Caco-2 (cell line): ENCODE measurements around the gene MFSD6L. TPM values are rescaled to one million over a fixed set of nuclear protein-coding genes. Genes with fewer than 3 reads are reported as not detected.

ENCODE experiments used
- BruUV-seq: library from RNA; stranded (reverse); fragments of 400-500 nt; replicated peaks from 2 replicates; lab custom pipeline; 2021; lab: Mats Ljungman, UMichigan
- CTCF ChIA-PET: fragments of 300-600 bp; sonication (Branson Sonifier 250); formaldehyde crosslinking; loops from one replicate; lab custom pipeline; 2022; ENCODE audit warnings: antibody characterized with exemption; lab: Charles Lee
- POLR2A ChIA-PET: fragments of 300-600 bp; sonication (Branson Sonifier 250); formaldehyde crosslinking; loops from one replicate; lab custom pipeline; 2022; ENCODE audit warnings: antibody characterized with exemption; lab: Charles Lee
- DNase-seq, 2 experiments: peaks; one replicate each; pipeline versions ENCODE4 v3.0.0 to v3.0.0-alpha.2; 2020 to 2022
- H3K27me3 ChIP-seq: replicated peaks from 2 replicates; pipeline ENCODE4 v1.6.0; 2011; ENCODE audit warnings: low read length; ENCODE audit not compliant: control insufficient read depth, insufficient read depth
- H3K36me3 ChIP-seq: 2 replicates; pipeline ENCODE4 v1.5.1; 2011; ENCODE audit warnings: low read length; ENCODE audit not compliant: control insufficient read depth, insufficient read depth
- H3K4me1 ChIP-seq: fragments of 250-450 bp; sonication (Bioruptor Pico); 2 replicates; pipeline ENCODE4 v1.5.1; 2020; ENCODE audit warnings: mild to moderate bottlenecking
- H3K4me3 ChIP-seq: 2 replicates; pipeline ENCODE4 v1.5.1; 2011; ENCODE audit warnings: low read depth, mild to moderate bottlenecking, control low read depth, low read length
- H3K9me3 ChIP-seq: fragments of 250-450 bp; sonication (Bioruptor Pico); 2 replicates; pipeline ENCODE4 v1.5.1; 2020; ENCODE audit warnings: mild to moderate bottlenecking, moderate library complexity
- H3K27ac Mint-ChIP-seq: one replicate; pipeline ENCODE4 v1.8.0; 2022; ENCODE audit warnings: mixed read lengths; ENCODE audit not compliant: unreplicated experiment
- H3K27me3 Mint-ChIP-seq: one replicate; pipeline ENCODE4 v1.8.0; 2022; ENCODE audit warnings: mixed read lengths; ENCODE audit not compliant: insufficient read depth, unreplicated experiment
- H3K36me3 Mint-ChIP-seq: one replicate; pipeline ENCODE4 v1.8.0; 2022; ENCODE audit warnings: mild to moderate bottlenecking, mixed read lengths; ENCODE audit not compliant: insufficient read depth, unreplicated experiment
- H3K4me1 Mint-ChIP-seq: one replicate; pipeline ENCODE4 v1.8.0; 2022; ENCODE audit warnings: low read depth, mixed read lengths; ENCODE audit not compliant: unreplicated experiment
- H3K4me3 Mint-ChIP-seq: one replicate; pipeline ENCODE4 v1.8.0; 2022; ENCODE audit warnings: mild to moderate bottlenecking, moderate library complexity, mixed read lengths; ENCODE audit not compliant: unreplicated experiment
- H3K9me3 Mint-ChIP-seq: one replicate; pipeline ENCODE4 v1.8.0; 2022; ENCODE audit warnings: mixed read lengths; ENCODE audit not compliant: unreplicated experiment
- CTCF ChIP-seq, 2 experiments: fragments of 200-600 bp in 1 of 2; IDR thresholded peaks; 1 replicate in 1 of 2; 2 replicates in 1 of 2; pipeline versions ENCODE4 v1.5.1 to v1.8.0; 2011 to 2022; ENCODE audit warnings: antibody characterized with exemption in 1 of 2, control low read depth in 1 of 2, inconsistent platforms in 1 of 2, low read depth in 1 of 2, low read length in 1 of 2, mild to moderate bottlenecking in 1 of 2, moderate library complexity in 1 of 2; ENCODE audit not compliant: insufficient read depth in 1 of 2, severe bottlenecking in 1 of 2, unreplicated experiment in 1 of 2
- intact Hi-C: fragments of 100-400 bp; cut with micrococcal nuclease; formaldehyde crosslinking; loops from one replicate; pipeline ENCODE4 v1.10.0; 2022; ENCODE audit not compliant: unreplicated experiment
- total RNA-seq: library from RNA; stranded (reverse); gene quantifications from 2 replicates; pipeline ENCODE4 v1.2.3, GENCODE V29; 2022

Gene MFSD6L
- total RNA-seq, 1 experiment from 2014 or later = not detected

GRCh38 chr17:8794636-8795035 lies 4.5 kb downstream of the MFSD6L start:
- CTCF ChIA-PET = no interaction called here
- no TSS peak for BruUV-seq

GRCh38 chr17:8793649-8794048 lies 5.5 kb downstream of the MFSD6L start:
- DNase-seq = no peak
- Mint-ChIP-seq H3K27me3 (peaks cover 8% of the 10 kb centered on the region), H3K36me3 (no peaks in the 10 kb centered on the region), H3K27ac (no peak overlapping the region), H3K4me3 (no peak overlapping the region), H3K4me1 (peaks cover 16% of the 10 kb centered on the region), H3K9me3 (no peaks in the 10 kb centered on the region)
- H3K4me3 ChIP-seq = no peak overlapping the region
- H3K36me3 ChIP-seq = no peaks in the 10 kb centered on the region
- TF ChIP-seq CTCF (IDR thresholded peaks at IDR 0.05; ENCODE audit: insufficient read depth in 1 of 2, low read depth in 1 of 2, low read length in 1 of 2, severe bottlenecking in 1 of 2, unreplicated experiment in 1 of 2) = no peak
- peaks cover 7% of the 10 kb centered on the region; the same call in 1 of the 2 replicates for H3K4me1 ChIP-seq
- no peaks in the 10 kb centered on the region for H3K27me3 ChIP-seq
- POLR2A ChIA-PET = no interaction called here
- intact Hi-C loops = no loop called here
- no peaks in the 10 kb centered on the region for H3K9me3 ChIP-seq
- BruUV-seq = no TSS peak
- CTCF ChIA-PET = no interaction called here

More at GRCh38 chr17:8794636-8795035, 4.5 kb downstream of the MFSD6L start:
- DNase-seq = no peak
- H3K9me3 ChIP-seq = no peaks in the 10 kb centered on the region
- Mint-ChIP-seq H3K4me1 (peaks cover 12% of the 10 kb centered on the region), H3K27me3 (peaks cover 6% of the 10 kb centered on the region), H3K4me3 (no peak overlapping the region), H3K36me3 (no peaks in the 10 kb centered on the region), H3K27ac (no peak overlapping the region), H3K9me3 (no peaks in the 10 kb centered on the region)
- no peaks in the 10 kb centered on the region for H3K36me3 ChIP-seq
- intact Hi-C loops = no loop called here
- TF ChIP-seq CTCF (IDR thresholded peaks at IDR 0.05; ENCODE audit: insufficient read depth in 1 of 2, low read depth in 1 of 2, low read length in 1 of 2, severe bottlenecking in 1 of 2, unreplicated experiment in 1 of 2) = no peak
- POLR2A ChIA-PET = no interaction called here
- H3K4me3 ChIP-seq = no peak overlapping the region
- H3K27me3 ChIP-seq = no peaks in the 10 kb centered on the region
- H3K4me1 ChIP-seq = peaks cover under 1% of the 10 kb centered on the region; the same call in 1 of the 2 replicates

GRCh38 chr17:8792646-8793045 lies 6.5 kb downstream of the MFSD6L start:
- no peaks in the 10 kb centered on the region for H3K9me3 Mint-ChIP-seq
- ChIA-PET POLR2A (no interaction called here), CTCF (no interaction called here)
- peaks cover 8% of the 10 kb centered on the region for H3K27me3 Mint-ChIP-seq
- no peak overlapping the region for H3K4me3 Mint-ChIP-seq
- H3K4me1 Mint-ChIP-seq = peaks cover 23% of the 10 kb centered on the region
- Histone ChIP-seq H3K27me3 (no peaks in the 10 kb centered on the region), H3K36me3 (no peaks in the 10 kb centered on the region), H3K4me3 (no peak overlapping the region), H3K4me1 (peaks cover 7% of the 10 kb centered on the region; the same call in 1 of the 2 replicates), H3K9me3 (no peaks in the 10 kb centered on the region)
- no peak overlapping the region for H3K27ac Mint-ChIP-seq
- BruUV-seq = no TSS peak
- no peaks in the 10 kb centered on the region for H3K36me3 Mint-ChIP-seq
- intact Hi-C loops = no loop called here
- no peak for DNase-seq
- TF ChIP-seq CTCF (IDR thresholded peaks at IDR 0.05; ENCODE audit: insufficient read depth in 1 of 2, low read depth in 1 of 2, low read length in 1 of 2, severe bottlenecking in 1 of 2, unreplicated experiment in 1 of 2) = no peak
